PFSK-1 (cell line): ENCODE results near the gene MRPS33.

Experiments
- POLR2AphosphoS5 ChIP-seq: IDR thresholded peaks from 2 replicates; pipeline ENCODE4 v1.6.1; 2012; ENCODE audit warnings: low read depth, mild to moderate bottlenecking, control low read depth, low read length, moderate library complexity
- SIN3A ChIP-seq: IDR thresholded peaks from 2 replicates; pipeline ENCODE4 v1.6.1; 2012; ENCODE audit warnings: mild to moderate bottlenecking, low read length, moderate library complexity, borderline replicate concordance; ENCODE audit not compliant: insufficient read depth
- TAF1 ChIP-seq: IDR thresholded peaks from 2 replicates; pipeline ENCODE4 v1.6.1; 2012; ENCODE audit warnings: low read length, control low read depth, borderline replicate concordance; ENCODE audit not compliant: insufficient read depth

DNA sequence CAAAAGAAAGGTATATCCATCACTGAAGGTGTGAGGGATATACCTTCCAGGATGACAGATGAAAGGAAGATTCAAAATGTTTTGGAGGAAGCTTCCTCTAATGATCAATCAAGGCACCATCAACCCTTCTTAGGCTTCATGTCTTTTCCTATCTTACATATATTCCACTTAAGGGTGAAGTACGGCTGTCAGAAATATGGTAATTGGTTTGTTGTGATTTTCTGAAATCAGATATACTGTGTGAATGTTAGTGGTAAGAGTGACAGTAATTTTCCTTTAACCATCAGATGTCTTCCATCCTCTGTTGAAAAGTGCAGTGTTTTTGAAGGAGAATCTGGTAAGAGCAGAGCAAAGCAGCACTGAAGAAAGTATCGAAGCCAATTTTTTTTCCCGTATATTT is 2.8 kb upstream of the MRPS33 start:
- TF ChIP-seq POLR2AphosphoS5: no peak
- no peak for TF ChIP-seq SIN3A
- TF ChIP-seq TAF1: no peak
